HG02870 (cell line): ENCODE results near the gene NOX4.

Experiments used
- ATAC-seq: cut with Tn5 transposase; IDR thresholded peaks from one replicate; pipeline ENCODE4 v1.9.1; 2021; ENCODE audit warnings: mild to moderate bottlenecking, moderate library complexity; ENCODE audit not compliant: unreplicated experiment

Gene NOX4

GRCh38 chr11:89490981-89491690, at the start of gene NOX4:
Gene NOX4, minus strand, starts transcription at chr11:89491375. Its CDS starts 129 bp downstream, at chr11:89491246.
- no peak for ATAC-seq

GRCh38 chr11:89540826-89541225, 49.7 kb upstream of the NOX4 start:
- no peak for ATAC-seq

GRCh38 chr11:89537936-89538335, 46.8 kb upstream of the NOX4 start:
- ATAC-seq, result no peak

GRCh38 chr11:89536926-89537325, 45.8 kb upstream of the NOX4 start:
- no peak for ATAC-seq

GRCh38 chr11:89535221-89535620, 44.0 kb upstream of the NOX4 start:
- ATAC-seq, result no peak

GRCh38 chr11:89529626-89530380, 38.6 kb upstream of the NOX4 start:
- no peak for ATAC-seq

DNA sequence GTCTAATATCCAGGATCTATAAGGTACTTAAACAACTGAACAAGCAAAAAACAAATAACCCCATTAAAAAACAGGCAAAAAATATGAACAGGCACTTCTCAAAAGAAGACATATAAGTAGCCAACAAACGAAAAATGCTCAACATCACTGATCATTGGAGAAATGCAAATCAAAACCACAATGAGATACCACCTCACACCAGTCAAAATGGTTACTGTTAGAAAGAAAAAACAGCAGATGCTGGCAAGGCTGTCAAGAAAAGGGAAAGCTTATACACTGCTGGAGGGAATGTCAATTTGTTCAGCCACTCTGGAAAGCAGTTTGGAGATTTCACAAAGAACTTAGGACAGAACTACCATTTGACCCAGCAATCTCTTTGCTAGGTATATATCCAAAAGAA, 30.6 kb upstream of the NOX4 start:
- ATAC-seq, result no peak

DNA sequence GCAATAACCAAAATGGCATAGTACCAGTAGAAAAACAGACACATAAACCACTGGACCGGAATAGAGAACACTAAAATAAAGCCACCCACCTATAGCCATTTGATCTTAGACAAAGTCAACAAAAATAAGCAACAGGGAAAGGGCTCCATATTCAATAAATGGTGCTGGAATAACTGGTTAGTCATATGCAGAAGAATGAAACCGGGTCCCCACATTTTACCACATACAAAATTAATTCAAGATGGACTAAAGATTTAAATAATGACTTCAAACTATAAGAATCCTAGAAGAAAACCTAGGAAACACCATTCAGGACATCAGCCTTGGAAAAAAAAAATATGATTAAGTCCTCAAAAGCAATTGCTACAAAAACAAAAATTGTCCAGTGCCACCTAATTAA, 30.1 kb upstream of the NOX4 start:
- no peak for ATAC-seq

DNA sequence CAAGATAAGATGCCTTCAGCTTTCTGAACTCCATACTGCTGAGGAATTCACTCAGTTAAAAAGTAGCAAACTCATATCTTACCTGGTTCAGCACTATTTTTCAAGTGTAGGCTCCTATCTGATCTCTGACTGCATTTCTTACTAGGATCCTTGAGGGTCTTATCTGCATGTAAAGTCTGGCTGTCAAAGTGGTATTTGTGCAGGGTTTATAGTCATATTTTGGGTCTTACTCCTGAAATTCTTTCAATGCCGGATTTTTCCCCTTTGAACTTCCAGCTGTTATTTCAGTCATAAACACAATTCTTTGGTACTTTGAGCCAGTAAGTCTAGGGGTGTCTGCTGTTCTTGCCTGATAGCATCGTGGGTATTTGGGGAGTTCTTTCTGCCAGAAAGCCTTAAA, 25.3 kb upstream of the NOX4 start:
- ATAC-seq, result no peak

- no peak for ATAC-seq
Observed at GRCh38 chr11:89508544-89508943, 17.4 kb upstream of the NOX4 start.

DNA sequence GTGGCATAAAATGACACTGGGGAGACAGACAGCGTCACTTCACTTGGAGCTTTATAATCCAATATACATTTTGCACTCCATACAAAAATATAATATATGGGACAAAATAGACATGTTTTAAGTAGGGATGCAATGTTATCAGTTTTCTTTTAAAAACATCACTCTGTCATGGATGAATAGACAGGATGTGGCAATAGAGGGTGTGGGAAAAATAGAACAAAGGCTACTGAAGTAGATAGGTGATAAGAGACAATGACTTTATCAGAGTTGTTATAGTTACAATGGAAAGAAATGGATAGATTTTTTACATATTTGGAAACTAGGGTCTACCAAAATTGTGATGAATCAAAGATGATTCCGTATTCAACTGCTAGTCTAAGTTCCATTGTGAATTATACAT, 13.1 kb upstream of the NOX4 start:
- no peak for ATAC-seq

- ATAC-seq, result no peak
Observed at GRCh38 chr11:89503422-89503821, 12.2 kb upstream of the NOX4 start.

GRCh38 chr11:89502301-89502700, 11.1 kb upstream of the NOX4 start:
- no peak for ATAC-seq

DNA sequence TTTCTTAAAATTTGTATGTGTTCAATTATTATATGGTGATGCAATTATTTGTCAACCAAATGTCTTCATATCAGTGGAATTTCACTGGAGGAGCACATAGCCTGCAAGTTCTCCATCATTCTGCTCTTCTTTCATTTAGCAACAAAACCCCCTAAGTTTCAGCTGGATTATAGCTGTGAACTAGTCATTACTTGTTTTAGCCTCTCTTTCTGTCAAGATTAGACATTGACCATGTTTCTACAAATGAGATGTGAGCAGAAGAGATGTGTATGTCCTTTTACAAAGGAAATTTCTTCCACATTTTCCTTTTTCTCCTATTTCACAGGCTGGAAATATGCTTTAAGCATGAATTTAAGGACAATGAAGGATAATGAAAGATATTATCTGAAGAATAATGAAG, 9.2 kb upstream of the NOX4 start:
- no peak for ATAC-seq

- ATAC-seq, result no peak
Observed at GRCh38 chr11:89498845-89499448, 7.8 kb upstream of the NOX4 start.

DNA sequence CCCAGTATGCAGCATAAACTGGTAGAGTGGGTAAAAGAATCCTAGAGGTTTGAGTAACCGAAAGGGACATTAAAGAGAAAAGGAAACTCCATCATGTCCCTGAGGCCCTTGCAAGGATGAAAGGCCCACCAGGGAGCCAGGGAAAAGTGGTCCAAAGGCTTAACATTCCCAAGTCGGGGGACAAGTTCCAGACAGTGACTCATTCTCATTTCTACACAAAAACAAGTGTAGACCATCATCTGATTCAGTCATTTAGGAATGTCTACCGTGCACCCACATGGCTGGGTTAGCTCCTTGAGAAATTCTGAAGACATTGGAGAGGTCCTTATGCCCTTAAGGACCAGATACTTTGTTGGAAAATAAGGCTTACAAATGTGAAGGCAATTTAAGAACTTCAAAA, 4.8 kb upstream of the NOX4 start:
- no peak for ATAC-seq

DNA sequence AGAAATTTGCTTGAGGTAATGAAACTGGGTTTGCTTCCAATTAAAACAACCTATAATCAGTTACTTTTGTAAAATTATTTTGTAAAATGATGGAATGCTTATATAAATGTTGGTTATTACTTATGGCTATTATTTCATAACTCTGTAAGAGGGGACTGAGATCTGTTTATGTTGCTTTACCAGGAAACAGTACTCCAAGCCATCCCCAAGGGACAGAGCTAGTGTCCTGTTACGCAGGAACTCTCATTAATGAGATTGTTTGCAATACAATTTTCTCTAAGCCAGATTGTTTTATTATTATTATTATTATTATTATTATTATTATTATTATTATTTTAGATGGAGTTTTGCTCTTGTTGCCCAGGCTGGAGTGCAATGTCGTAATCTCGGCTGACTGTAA, 2.3 kb upstream of the NOX4 start:
- ATAC-seq, result no peak

GRCh38 chr11:89490602-89490980, 584 bp downstream of the NOX4 start:
- no peak for ATAC-seq

- ATAC-seq, result no peak
Observed at GRCh38 chr11:89489930-89490329, 1.2 kb downstream of the NOX4 start.

- ATAC-seq, result no peak
Observed at GRCh38 chr11:89487016-89487415, 4.2 kb downstream of the NOX4 start.

DNA sequence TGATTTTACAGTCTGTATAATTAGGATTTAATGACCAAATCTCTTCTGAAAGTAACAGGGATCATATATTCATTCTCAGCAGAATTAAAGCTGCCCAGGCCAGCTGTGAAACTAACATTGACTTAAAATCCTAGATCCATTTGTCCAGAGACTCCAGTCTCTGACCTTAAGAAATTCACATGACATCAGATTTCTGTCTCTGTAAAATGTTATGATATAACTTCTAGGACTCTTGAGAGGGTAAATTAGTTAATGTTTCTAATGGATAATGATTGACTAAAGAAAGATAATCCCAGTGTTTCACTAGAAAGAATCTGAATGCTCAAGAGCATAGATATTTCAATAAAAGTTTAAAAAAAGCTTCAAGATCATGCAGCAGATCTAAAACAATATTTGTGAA, 6.3 kb downstream of the NOX4 start:
- no peak for ATAC-seq

DNA sequence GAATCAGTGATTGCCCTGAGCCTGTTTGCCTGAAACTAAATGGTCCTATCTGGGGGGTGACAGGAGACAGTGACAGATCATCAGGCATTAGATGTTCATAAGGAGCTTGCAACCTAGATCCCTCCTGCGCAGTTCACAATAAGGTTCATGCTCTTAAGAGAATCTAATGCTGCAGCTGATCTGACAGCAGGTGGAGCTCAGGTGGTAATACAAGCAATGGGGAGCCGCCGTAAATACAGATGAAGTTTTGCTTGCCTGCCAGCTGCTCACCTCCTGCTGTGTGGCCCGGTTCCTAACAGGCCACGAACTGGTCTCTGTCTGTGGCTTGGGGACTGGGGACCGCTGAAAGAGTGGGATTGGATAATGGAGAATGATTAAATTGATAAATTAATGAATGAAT, 14.0 kb downstream of the NOX4 start:
- no peak for ATAC-seq
